Measurements from ENCODE around the gene IGSF1. TPM values are rescaled to one million over a fixed set of nuclear protein-coding genes. Genes with fewer than 3 reads are reported as not detected.

The IGSF1 gene
- total and polyA plus RNA-seq, 4 donors: 0.97 to 3.2 (median 2.5) TPM; not detected in 1

DNA sequence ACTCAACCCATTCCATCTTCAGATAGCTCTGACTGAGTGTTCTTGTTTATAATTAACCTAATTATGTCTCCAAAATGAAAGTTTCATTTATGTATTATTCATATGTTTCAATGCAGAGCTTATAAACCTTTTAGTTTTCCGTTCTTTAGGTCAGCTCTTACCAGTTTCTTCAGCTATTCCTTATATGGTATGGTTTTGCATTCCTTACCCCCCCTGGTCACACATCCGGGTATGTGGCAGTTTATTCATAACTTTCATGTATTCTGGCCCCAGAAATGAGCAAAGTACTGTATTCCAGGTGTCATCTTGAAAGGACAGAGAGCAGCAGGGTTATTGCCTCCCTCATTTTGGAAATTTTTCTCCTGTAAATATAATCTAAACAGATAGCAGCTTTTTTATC lies 16.8 kb upstream of the IGSF1 start:
- ATAC-seq (ENCODE audit: low FRiP score) (no peak), DNase-seq (no peak)
- Histone ChIP-seq H3K4me1 (ENCODE audit: control insufficient read depth in 1 of 2, insufficient read depth in 2 of 2, low read length in 2 of 2) (no peaks in the 10 kb centered on the region), H3K27me3 (ENCODE audit: control insufficient read depth in 1 of 2, insufficient read depth in 2 of 2, low read length in 1 of 2) (no peaks in the 10 kb centered on the region), H3K27ac (ENCODE audit: low read depth in 1 of 2, low read length in 2 of 2) (no peak overlapping the region), H3K9me3 (ENCODE audit: control insufficient read depth, low read length) (no peaks in the 10 kb centered on the region), H3K4me3 (ENCODE audit: low read length in 2 of 2) (no peak overlapping the region), H3K36me3 (ENCODE audit: control insufficient read depth in 1 of 2, insufficient read depth in 2 of 2, low read length in 1 of 2) (no peaks in the 10 kb centered on the region)
- intact Hi-C loops (cut with DNase I): no loop called here
- 34 to 44% methylated on average over 2 of the region's 2 CpGs for WGBS, 2 donors

GRCh38 chrX:131302701-131303100 lies 13.6 kb upstream of the IGSF1 start:
- Histone ChIP-seq H3K4me3 (ENCODE audit: low read length in 2 of 2) (no peak overlapping the region), H3K27me3 (ENCODE audit: control insufficient read depth in 1 of 2, insufficient read depth in 2 of 2, low read length in 1 of 2) (no peaks in the 10 kb centered on the region), H3K27ac (ENCODE audit: low read depth in 1 of 2, low read length in 2 of 2) (no peak overlapping the region), H3K4me1 (ENCODE audit: control insufficient read depth in 1 of 2, insufficient read depth in 2 of 2, low read length in 2 of 2) (no peaks in the 10 kb centered on the region), H3K9me3 (ENCODE audit: control insufficient read depth, low read length) (no peaks in the 10 kb centered on the region), H3K36me3 (ENCODE audit: control insufficient read depth in 1 of 2, insufficient read depth in 2 of 2, low read length in 1 of 2) (no peaks in the 10 kb centered on the region)
- no peak for ATAC-seq (ENCODE audit: low FRiP score)
- intact Hi-C loops (cut with DNase I): no loop called here
- WGBS, 2 donors: 78 to 95% methylated on average over 3 of the region's 3 CpGs
- DNase-seq: no peak

DNA sequence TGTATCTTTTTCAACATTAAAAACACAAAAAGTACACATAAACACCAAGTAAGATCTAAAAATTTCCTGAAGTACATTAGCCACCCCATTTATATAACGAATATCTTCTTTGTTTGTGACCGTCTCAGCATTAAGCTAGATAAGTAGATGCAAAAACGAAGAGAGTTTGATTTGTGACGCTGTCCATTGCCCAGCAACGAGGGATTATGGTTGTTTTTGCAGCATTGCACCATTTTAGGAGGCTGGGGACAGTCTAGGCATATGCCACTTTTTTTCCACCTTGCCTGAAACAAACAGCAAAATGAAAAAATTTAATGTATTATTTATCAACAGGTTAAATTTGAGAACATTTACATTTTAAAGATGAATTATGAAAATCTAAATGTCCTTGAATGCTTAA lies 12.0 kb upstream of the IGSF1 start:
- H3K36me3 ChIP-seq (ENCODE audit: control insufficient read depth in 1 of 2, insufficient read depth in 2 of 2, low read length in 1 of 2): no peaks in the 10 kb centered on the region
- H3K27me3 ChIP-seq (ENCODE audit: control insufficient read depth in 1 of 2, insufficient read depth in 2 of 2, low read length in 1 of 2): no peaks in the 10 kb centered on the region
- intact Hi-C loops (cut with DNase I): no loop called here
- DNase-seq (no peak), ATAC-seq (ENCODE audit: low FRiP score) (no peak)
- no peaks in the 10 kb centered on the region for H3K4me1 ChIP-seq (ENCODE audit: control insufficient read depth in 1 of 2, insufficient read depth in 2 of 2, low read length in 2 of 2)
- H3K4me3 ChIP-seq (ENCODE audit: low read length in 2 of 2): no peak overlapping the region
- H3K9me3 ChIP-seq (ENCODE audit: control insufficient read depth, low read length): no peaks in the 10 kb centered on the region
- H3K27ac ChIP-seq (ENCODE audit: low read depth in 1 of 2, low read length in 2 of 2): no peak overlapping the region
- 54 to 73% methylated on average over 5 of the region's 5 CpGs for WGBS, 2 donors

- no peak for DNase-seq
- no peak overlapping the region for H3K27ac ChIP-seq (ENCODE audit: low read depth in 1 of 2, low read length in 2 of 2)
- H3K9me3 ChIP-seq (ENCODE audit: control insufficient read depth, low read length): no peaks in the 10 kb centered on the region
- intact Hi-C loops (cut with DNase I): no loop called here
- no peaks in the 10 kb centered on the region for H3K27me3 ChIP-seq (ENCODE audit: control insufficient read depth in 1 of 2, insufficient read depth in 2 of 2, low read length in 1 of 2)
- no peaks in the 10 kb centered on the region for H3K36me3 ChIP-seq (ENCODE audit: control insufficient read depth in 1 of 2, insufficient read depth in 2 of 2, low read length in 1 of 2)
- WGBS, 2 donors: 61 to 73% methylated on average over 3 of the region's 3 CpGs
- no peak for ATAC-seq (ENCODE audit: low FRiP score)
- H3K4me3 ChIP-seq (ENCODE audit: low read length in 2 of 2): no peak overlapping the region
- H3K4me1 ChIP-seq (ENCODE audit: control insufficient read depth in 1 of 2, insufficient read depth in 2 of 2, low read length in 2 of 2): no peaks in the 10 kb centered on the region
Observed at GRCh38 chrX:131298846-131299245, 9.7 kb upstream of the IGSF1 start.

DNA sequence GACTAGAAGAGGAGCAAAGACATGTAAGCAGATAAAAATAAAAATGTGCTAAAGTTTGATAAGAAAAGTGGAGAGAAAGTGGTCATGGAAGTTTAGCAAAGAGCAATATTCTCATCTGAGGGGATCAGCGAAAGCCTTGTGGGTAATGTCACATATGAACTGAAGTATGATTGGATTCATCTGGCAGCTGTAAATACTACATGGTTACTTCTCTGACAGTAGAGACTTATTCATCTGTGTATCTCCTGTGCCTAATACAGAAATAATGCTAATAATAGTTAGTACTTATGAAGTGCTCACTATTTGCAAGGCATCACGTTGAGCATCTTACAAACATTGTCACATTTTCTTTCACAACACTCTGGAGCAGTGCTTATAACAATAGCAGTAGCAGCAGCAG lies 8.9 kb upstream of the IGSF1 start:
- H3K9me3 ChIP-seq (ENCODE audit: control insufficient read depth, low read length): no peaks in the 10 kb centered on the region
- DNase-seq (no peak), ATAC-seq (ENCODE audit: low FRiP score) (no peak)
- no peaks in the 10 kb centered on the region for H3K4me1 ChIP-seq (ENCODE audit: control insufficient read depth in 1 of 2, insufficient read depth in 2 of 2, low read length in 2 of 2)
- no peaks in the 10 kb centered on the region for H3K36me3 ChIP-seq (ENCODE audit: control insufficient read depth in 1 of 2, insufficient read depth in 2 of 2, low read length in 1 of 2)
- no peak overlapping the region for H3K4me3 ChIP-seq (ENCODE audit: low read length in 2 of 2)
- no peaks in the 10 kb centered on the region for H3K27me3 ChIP-seq (ENCODE audit: control insufficient read depth in 1 of 2, insufficient read depth in 2 of 2, low read length in 1 of 2)
- intact Hi-C loops (cut with DNase I): no loop called here
- 72 to 85% methylated on average over 2 of the region's 2 CpGs for WGBS, 2 donors
- no peak overlapping the region for H3K27ac ChIP-seq (ENCODE audit: low read depth in 1 of 2, low read length in 2 of 2)

GRCh38 chrX:131289527-131289926 lies 421 bp upstream of the IGSF1 start:
- Histone ChIP-seq H3K4me3 (ENCODE audit: low read length in 2 of 2) (no peak overlapping the region), H3K4me1 (ENCODE audit: control insufficient read depth in 1 of 2, insufficient read depth in 2 of 2, low read length in 2 of 2) (no peaks in the 10 kb centered on the region), H3K9me3 (ENCODE audit: control insufficient read depth, low read length) (no peaks in the 10 kb centered on the region), H3K27me3 (ENCODE audit: control insufficient read depth in 1 of 2, insufficient read depth in 2 of 2, low read length in 1 of 2) (no peaks in the 10 kb centered on the region), H3K27ac (ENCODE audit: low read depth in 1 of 2, low read length in 2 of 2) (no peak overlapping the region), H3K36me3 (ENCODE audit: control insufficient read depth in 1 of 2, insufficient read depth in 2 of 2, low read length in 1 of 2) (no peaks in the 10 kb centered on the region)
- intact Hi-C loops (cut with DNase I): no loop called here
- DNase-seq (no peak), ATAC-seq (ENCODE audit: low FRiP score) (no peak)
- 41 to 45% methylated on average over 4 of the region's 4 CpGs for WGBS, 2 donors

GRCh38 chrX:131288188-131288587 lies 918 bp downstream of the IGSF1 start:
- H3K4me3 ChIP-seq (ENCODE audit: low read length in 2 of 2): no peak overlapping the region
- no peaks in the 10 kb centered on the region for H3K4me1 ChIP-seq (ENCODE audit: control insufficient read depth in 1 of 2, insufficient read depth in 2 of 2, low read length in 2 of 2)
- no peaks in the 10 kb centered on the region for H3K9me3 ChIP-seq (ENCODE audit: control insufficient read depth, low read length)
- intact Hi-C loops (cut with DNase I): no loop called here
- H3K36me3 ChIP-seq (ENCODE audit: control insufficient read depth in 1 of 2, insufficient read depth in 2 of 2, low read length in 1 of 2): no peaks in the 10 kb centered on the region
- no peaks in the 10 kb centered on the region for H3K27me3 ChIP-seq (ENCODE audit: control insufficient read depth in 1 of 2, insufficient read depth in 2 of 2, low read length in 1 of 2)
- no peak for ATAC-seq (ENCODE audit: low FRiP score)
- WGBS, 2 donors: 32 to 54% methylated on average over 1 of the region's 1 CpG
- H3K27ac ChIP-seq (ENCODE audit: low read depth in 1 of 2, low read length in 2 of 2): no peak overlapping the region
- DNase-seq: no peak

DNA sequence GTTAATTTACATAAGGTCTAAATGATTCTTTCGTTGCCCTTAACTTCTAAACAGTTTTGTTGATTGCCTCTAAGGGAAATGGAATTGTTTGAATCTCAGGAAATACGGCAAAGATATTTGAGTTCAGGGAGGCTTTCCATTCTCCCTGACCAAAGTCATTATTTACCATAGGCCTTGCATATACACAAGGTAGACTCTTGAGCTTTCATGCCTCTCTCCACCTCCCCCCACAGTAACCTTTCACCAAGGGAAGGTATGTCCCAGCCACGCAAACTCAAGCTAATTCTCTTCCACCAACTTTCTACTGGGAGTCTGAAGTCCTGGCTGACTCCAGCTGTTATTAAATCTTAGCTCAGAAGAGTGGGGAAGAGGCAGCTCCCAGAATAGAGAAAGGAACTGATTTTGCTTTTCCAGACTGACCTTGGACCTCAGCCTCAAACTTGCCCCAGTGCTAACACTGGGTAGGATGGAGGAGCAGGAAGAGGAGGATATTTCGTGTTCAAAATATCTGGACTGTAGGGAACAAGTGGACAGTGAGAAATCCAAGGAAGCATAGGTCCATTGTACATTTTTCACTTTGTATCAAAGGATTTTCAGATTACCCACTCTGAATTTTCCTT lies 1.4 kb downstream of the IGSF1 start:
- Histone ChIP-seq H3K27ac (ENCODE audit: low read depth in 1 of 2, low read length in 2 of 2) (no peak overlapping the region), H3K27me3 (ENCODE audit: control insufficient read depth in 1 of 2, insufficient read depth in 2 of 2, low read length in 1 of 2) (no peaks in the 10 kb centered on the region), H3K4me1 (ENCODE audit: control insufficient read depth in 1 of 2, insufficient read depth in 2 of 2, low read length in 2 of 2) (no peaks in the 10 kb centered on the region), H3K9me3 (ENCODE audit: control insufficient read depth, low read length) (no peaks in the 10 kb centered on the region), H3K4me3 (ENCODE audit: low read length in 2 of 2) (no peak overlapping the region), H3K36me3 (ENCODE audit: control insufficient read depth in 1 of 2, insufficient read depth in 2 of 2, low read length in 1 of 2) (no peaks in the 10 kb centered on the region)
- intact Hi-C loops (cut with DNase I): no loop called here
- 73 to 93% methylated on average over 4 of the region's 4 CpGs for WGBS, 2 donors
- ATAC-seq (ENCODE audit: low FRiP score) (no peak), DNase-seq (no peak)

GRCh38 chrX:131279617-131280016 lies 9.5 kb downstream of the IGSF1 start:
- Histone ChIP-seq H3K4me1 (ENCODE audit: control insufficient read depth in 1 of 2, insufficient read depth in 2 of 2, low read length in 2 of 2) (no peaks in the 10 kb centered on the region), H3K27me3 (ENCODE audit: control insufficient read depth in 1 of 2, insufficient read depth in 2 of 2, low read length in 1 of 2) (no peaks in the 10 kb centered on the region), H3K4me3 (ENCODE audit: low read length in 2 of 2) (no peak overlapping the region), H3K9me3 (ENCODE audit: control insufficient read depth, low read length) (no peaks in the 10 kb centered on the region), H3K27ac (ENCODE audit: low read depth in 1 of 2, low read length in 2 of 2) (no peak overlapping the region), H3K36me3 (ENCODE audit: control insufficient read depth in 1 of 2, insufficient read depth in 2 of 2, low read length in 1 of 2) (no peaks in the 10 kb centered on the region)
- no peak for ATAC-seq (ENCODE audit: low FRiP score)
- intact Hi-C loops (cut with DNase I): no loop called here
- no peak for DNase-seq
- WGBS, 2 donors: 57 to 75% methylated on average over 4 of the region's 4 CpGs

All from aorta (tissue), 5 donors.